Fibroblast of mammary gland (primary cell): ENCODE data around the gene PDILT.
"Not testable (repeated sequence)": the region's sequence is repeated elsewhere in the genome, so short reads cannot be mapped to it uniquely, and the experiment has no call there.

Source experiments
- DNase-seq: peaks from one replicate; pipeline ENCODE4 v3.0.0-alpha.2; 2010; ENCODE audit warnings: low read depth
- H3K4me3 ChIP-seq: 2 replicates; pipeline ENCODE4 v1.5.1; 2011; ENCODE audit warnings: low read depth, mild to moderate bottlenecking, low read length, moderate library complexity; ENCODE audit not compliant: control insufficient read depth
- CTCF ChIP-seq: conservative IDR thresholded peaks from 2 replicates; pipeline ENCODE4 v1.5.1; 2011; ENCODE audit warnings: low read depth, low read length, inconsistent platforms; ENCODE audit not compliant: control insufficient read depth, insufficient read depth

PDILT gene

GRCh38 chr16:20313741-20314140 is 90.8 kb downstream of the PDILT start:
- no peak for TF ChIP-seq CTCF
- no peak overlapping the region for H3K4me3 ChIP-seq
- DNase-seq = no peak

GRCh38 chr16:20312536-20313095 is 91.9 kb downstream of the PDILT start:
- not testable (repeated sequence) for H3K4me3 ChIP-seq, DNase-seq

GRCh38 chr16:20311548-20311947 is 93.0 kb downstream of the PDILT start:
- H3K4me3 ChIP-seq = no peak overlapping the region
- no peak for DNase-seq
- no peak for TF ChIP-seq CTCF

GRCh38 chr16:20310421-20311395 is 93.8 kb downstream of the PDILT start:
- no peak for TF ChIP-seq CTCF

GRCh38 chr16:20309786-20310185 is 94.8 kb downstream of the PDILT start:
- TF ChIP-seq CTCF = no peak

More at GRCh38 chr16:20310421-20311395, 93.8 kb downstream of the PDILT start:
- no peak overlapping the region for H3K4me3 ChIP-seq
- DNase-seq = no peak

More at GRCh38 chr16:20309786-20310185, 94.8 kb downstream of the PDILT start:
- no peak overlapping the region for H3K4me3 ChIP-seq
- DNase-seq = no peak
